HG02798 (cell line): ENCODE measurements around the gene GRIN2A.

Experiments
- ATAC-seq: cut with Tn5 transposase; IDR thresholded peaks from one replicate; pipeline ENCODE4 v1.9.1; 2021; ENCODE audit warnings: mild to moderate bottlenecking; ENCODE audit not compliant: unreplicated experiment, poor library complexity

Gene GRIN2A

DNA sequence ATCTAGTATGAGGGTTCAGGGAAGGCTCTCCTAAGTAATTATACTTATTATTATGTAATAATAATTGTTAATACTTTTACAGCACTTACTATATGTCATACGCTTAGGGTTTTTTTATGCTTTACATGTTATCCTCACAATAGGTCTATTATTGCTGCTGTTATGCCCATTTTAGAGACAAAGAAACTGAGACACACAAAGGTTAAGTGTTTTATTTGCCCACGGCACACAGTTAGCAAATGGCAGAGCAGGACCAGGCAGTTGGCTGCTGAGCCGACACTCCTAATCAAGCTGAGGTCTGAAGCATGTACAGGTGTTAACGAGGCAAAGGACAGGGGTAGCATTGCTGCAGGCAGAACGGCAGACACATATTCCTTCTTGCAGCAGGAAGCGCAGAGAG is 443.5 kb downstream of the GRIN2A start:
- no peak for ATAC-seq

DNA sequence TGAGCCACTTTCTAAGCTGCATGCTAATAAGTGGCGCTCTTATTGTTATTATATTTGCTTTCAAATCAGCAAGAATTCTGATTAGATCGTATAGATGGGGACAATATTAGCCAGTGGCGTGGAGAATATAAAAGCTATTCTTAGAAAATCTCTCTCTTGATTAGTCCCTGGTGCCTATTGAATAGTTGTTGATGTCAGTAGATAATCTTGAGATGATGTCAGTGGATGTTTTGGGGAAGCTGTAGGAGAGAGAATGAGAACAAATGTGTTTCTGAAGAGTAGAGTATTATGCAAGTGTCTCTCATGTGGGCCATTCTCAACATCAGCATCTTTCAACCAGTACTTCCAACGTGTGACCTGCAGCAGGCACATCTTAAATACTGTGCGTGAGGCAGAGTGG is 445.7 kb downstream of the GRIN2A start:
- no peak for ATAC-seq

DNA sequence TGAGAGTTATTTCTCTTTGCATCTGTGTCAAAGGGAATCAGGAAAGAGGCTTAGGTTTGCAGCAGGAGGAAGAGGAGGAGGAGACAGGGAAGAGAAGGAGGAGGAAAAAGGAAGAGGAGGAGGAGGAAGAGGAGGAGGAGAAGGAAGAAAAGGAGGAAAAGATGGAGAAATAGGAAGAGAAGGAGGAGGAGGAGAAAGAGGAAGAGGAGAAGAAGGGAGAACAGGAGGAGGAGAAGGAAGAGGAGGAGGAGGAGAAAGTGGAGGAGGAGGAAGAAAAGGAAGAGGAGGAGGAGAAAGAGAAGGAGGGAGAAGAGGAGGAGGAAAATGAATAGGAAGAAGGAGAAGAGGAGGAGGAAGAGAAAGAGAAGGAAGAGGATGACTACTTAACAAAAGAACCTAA is 459.1 kb downstream of the GRIN2A start:
- no peak for ATAC-seq

DNA sequence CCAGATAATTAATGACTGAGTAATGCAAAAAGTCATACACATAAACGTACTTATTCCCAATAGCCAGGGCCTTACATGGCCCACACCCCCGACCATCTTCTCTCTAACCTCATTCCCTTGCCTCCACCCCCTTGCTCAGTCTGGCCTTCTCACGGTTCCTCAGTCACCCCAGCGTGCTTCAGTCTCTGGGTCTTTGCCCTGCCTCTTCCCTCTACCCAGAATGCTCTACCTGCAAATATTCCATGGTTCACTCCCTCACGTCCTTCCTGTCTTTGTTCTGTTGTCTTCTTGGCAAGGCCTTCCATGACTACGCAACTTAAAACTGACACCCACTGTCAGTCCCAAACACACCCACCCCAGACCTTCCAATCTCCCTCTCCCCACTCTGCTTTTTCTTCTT is 468.3 kb downstream of the GRIN2A start:
- no peak for ATAC-seq

DNA sequence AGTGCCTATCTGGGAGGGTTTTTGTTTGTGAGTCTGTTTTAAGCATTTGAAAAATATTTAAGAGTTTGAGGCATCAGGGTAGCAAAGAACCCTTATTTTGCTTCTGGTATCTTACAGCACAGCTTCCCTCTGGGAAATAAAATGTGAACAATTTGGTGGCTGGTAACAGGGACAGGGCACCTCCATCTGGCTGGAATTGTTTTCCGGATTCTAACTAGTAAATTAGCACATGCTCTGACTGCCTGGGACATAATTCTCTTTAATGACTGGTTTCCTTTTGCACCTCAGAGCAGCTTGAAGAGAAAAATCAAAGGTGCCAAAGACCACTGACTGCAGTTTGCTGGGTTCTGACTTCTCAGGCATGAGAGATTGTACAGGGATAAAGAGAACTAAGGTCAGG is 469.1 kb downstream of the GRIN2A start:
- no peak for ATAC-seq

DNA sequence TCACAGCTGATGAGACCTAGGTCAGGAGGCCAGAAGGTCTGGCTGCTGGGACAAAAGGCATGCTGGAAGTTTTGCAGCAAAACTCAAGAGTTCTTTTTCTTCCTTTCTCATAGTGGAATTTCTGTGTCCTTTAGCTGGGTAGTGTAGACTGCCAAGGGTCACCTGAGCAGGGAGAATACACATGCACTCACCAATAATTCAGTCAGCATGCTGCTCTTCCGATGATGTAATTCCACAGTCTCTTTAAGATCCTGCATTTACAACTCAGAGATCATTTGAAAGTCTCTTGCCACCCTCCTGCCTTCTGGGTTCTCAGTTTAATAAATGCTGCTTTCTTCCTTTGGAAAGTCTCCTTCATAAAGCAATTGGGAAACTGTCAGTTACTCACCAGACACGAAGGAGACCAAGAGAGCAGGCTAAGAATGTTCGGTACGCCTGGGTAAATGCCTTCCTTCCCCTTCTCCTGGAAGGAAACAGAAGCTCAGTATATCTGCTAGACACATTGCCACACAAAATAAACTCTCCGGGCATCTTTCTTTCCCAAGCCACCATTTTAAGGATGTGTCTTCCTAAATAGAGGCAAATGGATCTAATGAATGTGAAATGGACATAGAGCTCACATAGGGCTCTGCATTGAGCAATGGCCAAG is 473.1 kb downstream of the GRIN2A start:
- no peak for ATAC-seq

DNA sequence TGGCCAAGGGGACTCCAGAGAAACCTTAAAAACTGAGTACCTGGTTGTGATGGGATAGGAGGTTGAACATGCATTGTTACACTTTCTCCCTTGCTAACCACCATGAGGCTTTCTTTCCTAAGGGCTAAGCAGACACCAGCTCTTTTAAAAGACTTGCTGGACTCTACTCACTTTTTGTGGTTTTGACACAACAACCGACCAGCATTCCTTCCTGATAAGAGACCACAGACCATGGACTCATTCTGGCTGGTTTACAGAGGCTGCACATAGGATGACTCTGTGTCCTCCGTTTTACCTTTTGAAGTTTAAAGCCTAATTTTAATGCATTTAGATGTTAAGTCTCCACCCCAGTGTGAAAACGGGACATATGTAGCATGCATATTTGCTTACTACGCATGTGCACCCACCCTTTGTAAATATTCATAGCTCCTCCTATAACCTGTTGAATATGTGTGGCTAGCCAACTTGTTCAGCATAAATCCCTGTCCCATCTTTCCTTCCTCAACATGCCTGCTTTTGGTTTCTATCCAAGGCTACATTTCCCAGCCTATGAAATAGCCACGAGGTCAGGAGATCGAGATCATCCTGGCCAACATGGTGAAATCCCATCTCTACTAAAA is 475.9 kb downstream of the GRIN2A start:
- no peak for ATAC-seq

DNA sequence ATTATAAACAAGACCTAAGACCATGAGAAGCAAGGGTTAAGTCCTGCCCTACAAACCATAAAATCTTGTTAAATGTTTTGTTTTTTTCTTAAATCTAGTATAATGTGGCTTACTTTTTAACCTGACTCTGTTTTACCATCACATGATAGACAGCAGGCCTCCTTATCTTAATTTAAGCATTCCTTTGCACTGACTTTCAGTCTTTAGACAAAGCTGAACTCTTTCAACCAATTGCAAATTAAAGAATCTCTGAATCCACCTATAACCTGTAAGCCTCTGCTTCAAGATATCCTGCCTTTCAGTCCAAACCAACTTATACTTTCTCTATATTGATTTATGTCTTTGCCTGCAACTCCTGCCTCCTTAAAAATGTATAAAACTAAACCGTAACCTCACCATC is 478.5 kb downstream of the GRIN2A start:
- ATAC-seq = no peak
